Keratinocyte (primary cell): Measurements from ENCODE around the gene FAM3C. TPM values are rescaled to one million over a fixed set of nuclear protein-coding genes. Genes with fewer than 3 reads are reported as not detected.

Experiments used
- DNase-seq: peaks from one replicate; pipeline ENCODE4 v3.0.0-alpha.2; 2011; ENCODE audit warnings: low read depth, missing footprints, low spot score
- FAIRE-seq: peaks from 2 replicates; lab custom pipeline; 2011; peaks lifted over from hg19 to GRCh38; lab: Jason Lieb, UNC
- H2AFZ ChIP-seq: 2 replicates; pipeline ENCODE4 v1.6.0; 2012; ENCODE audit warnings: low read length, control low read depth, inconsistent platforms; ENCODE audit not compliant: control insufficient read depth
- H3K27ac ChIP-seq: 2 replicates; pipeline ENCODE4 v1.5.1; 2011; ENCODE audit warnings: low read length; ENCODE audit not compliant: control insufficient read depth, insufficient read depth
- H3K27me3 ChIP-seq: 3 replicates; pipeline ENCODE4 v1.6.0; 2011; ENCODE audit warnings: low read length; ENCODE audit not compliant: control insufficient read depth, insufficient read depth; ENCODE audit errors: extremely low read depth
- H3K36me3 ChIP-seq, 2 experiments: 2 replicates in 1 of 2; 3 replicates in 1 of 2; pipeline ENCODE4 v1.5.1; 2011; ENCODE audit warnings: low read length in 2 of 2, mild to moderate bottlenecking in 1 of 2; ENCODE audit not compliant: control insufficient read depth in 2 of 2, insufficient read depth in 2 of 2; ENCODE audit errors: extremely low read depth in 1 of 2
- H3K4me1 ChIP-seq: 3 replicates; pipeline ENCODE4 v1.5.1; 2011; ENCODE audit warnings: low read length; ENCODE audit not compliant: control insufficient read depth, insufficient read depth; ENCODE audit errors: extremely low read depth
- H3K4me2 ChIP-seq: 3 replicates; pipeline ENCODE4 v1.6.0; 2011; ENCODE audit warnings: low read depth, low read length; ENCODE audit not compliant: control insufficient read depth, insufficient read depth; ENCODE audit errors: extremely low read depth
- H3K4me3 ChIP-seq, 3 experiments: fragments of 200-600 bp in 1 of 3; sonication (generic) in 1 of 3; 2 replicates in 2 of 3; 3 replicates in 1 of 3; pipeline ENCODE4 v1.5.1; 2011 to 2016; ENCODE audit warnings: low read length in 3 of 3, mild to moderate bottlenecking in 3 of 3, control low read depth in 2 of 3, inconsistent platforms in 1 of 3, low read depth in 1 of 3, mixed read lengths in 1 of 3, mixed run types in 1 of 3, moderate library complexity in 1 of 3; ENCODE audit not compliant: control insufficient read depth in 2 of 3, insufficient read depth in 2 of 3; ENCODE audit errors: extremely low read depth in 1 of 3
- H3K79me2 ChIP-seq: 2 replicates; pipeline ENCODE4 v1.6.0; 2012; ENCODE audit warnings: low read length; ENCODE audit not compliant: control insufficient read depth, insufficient read depth
- H3K9ac ChIP-seq: 3 replicates; pipeline ENCODE4 v1.6.0; 2011; ENCODE audit warnings: low read length; ENCODE audit not compliant: control insufficient read depth, insufficient read depth; ENCODE audit errors: extremely low read depth
- H3K9me1 ChIP-seq: 3 replicates; pipeline ENCODE4 v1.6.0; 2011; ENCODE audit warnings: low read length; ENCODE audit not compliant: control insufficient read depth, insufficient read depth; ENCODE audit errors: extremely low read depth
- H3K9me3 ChIP-seq: 2 replicates; pipeline ENCODE4 v1.5.1; 2012; ENCODE audit warnings: low read depth, low read length; ENCODE audit not compliant: control insufficient read depth
- H4K20me1 ChIP-seq: 3 replicates; pipeline ENCODE4 v1.6.0; 2011; ENCODE audit warnings: low read length; ENCODE audit not compliant: control insufficient read depth, insufficient read depth; ENCODE audit errors: extremely low read depth
- EZH2 ChIP-seq: IDR thresholded peaks from one replicate; pipeline ENCODE4 v1.6.1; 2012; ENCODE audit warnings: inconsistent platforms, mild to moderate bottlenecking, low read length, moderate library complexity
- dilution Hi-C: fragments of 300-500 bp; cut with MboI; formaldehyde crosslinking; loops from one replicate; pipeline ENCODE4 v1.7.0; 2020; ENCODE audit warnings: low sequenced_read_pairs; ENCODE audit not compliant: extremely low pct_ligation_motif_present
- polyA plus RNA-seq, 5 experiments: library from polyadenylated mRNA; depleted of rRNA in 3 of 5; stranded (reverse) in 3 of 5; stranded (forward) in 1 of 5; unstranded in 1 of 5; fragments of >200 nt; gene quantifications; 1 replicate in 1 of 5; 2 replicates in 3 of 5; 3 replicates in 1 of 5; pipeline versions ENCODE4 v1.2.1 to v1.2.3, GENCODE V29; 2011 to 2012; ENCODE audit warnings: missing spikeins in 2 of 5, low read depth in 1 of 5, low replicate concordance in 1 of 5
- TF ChIP-seq, protein P1 (sequence below), 3 experiments: IDR thresholded peaks in 1 of 3; conservative IDR thresholded peaks in 1 of 3; optimal IDR thresholded peaks in 1 of 3; 2 replicates in 2 of 3; 3 replicates in 1 of 3; pipeline versions ENCODE3 to v1.5.1; 2011; ENCODE audit warnings: low read length in 3 of 3, mild to moderate bottlenecking in 3 of 3, moderate library complexity in 2 of 3, control low read depth in 1 of 3, inconsistent platforms in 1 of 3; ENCODE audit not compliant: insufficient read depth in 2 of 3; ENCODE audit errors: extremely low read depth in 1 of 3

Gene FAM3C
- polyA plus RNA-seq, 1 donor (not counting 4 experiments of a cell fraction or from before 2014, with no cell fraction given), result 93.5 TPM

DNA sequence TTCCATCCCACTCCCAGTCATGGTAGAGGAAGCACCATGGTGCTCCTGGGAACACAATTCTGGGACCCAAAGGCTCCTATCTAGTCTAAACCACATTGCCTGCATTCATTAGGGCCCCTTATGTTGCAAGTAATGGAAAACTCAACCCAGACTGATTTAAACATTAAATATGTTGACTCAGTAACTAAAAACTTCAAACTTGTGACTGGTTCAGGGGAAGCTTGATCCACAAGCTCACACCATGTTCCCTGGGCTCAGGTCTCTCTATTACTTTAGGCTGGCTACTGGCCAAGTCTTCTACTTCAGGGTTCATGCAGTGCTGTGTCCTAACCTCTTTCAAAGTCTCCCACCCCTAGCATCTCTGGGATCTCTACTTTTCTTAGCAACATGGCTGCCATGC, 54.2 kb downstream of the FAM3C start:
- no peaks in the 10 kb centered on the region for H3K79me2 ChIP-seq
- no peak overlapping the region for H3K4me2 ChIP-seq
- H3K9ac ChIP-seq, result no peak overlapping the region
- no peak overlapping the region for H3K4me3 ChIP-seq
- H2AFZ ChIP-seq, result no peak overlapping the region
- no peak overlapping the region for H3K27ac ChIP-seq
- TF ChIP-seq EZH2, result no peak
- TF ChIP-seq, protein P1, sequence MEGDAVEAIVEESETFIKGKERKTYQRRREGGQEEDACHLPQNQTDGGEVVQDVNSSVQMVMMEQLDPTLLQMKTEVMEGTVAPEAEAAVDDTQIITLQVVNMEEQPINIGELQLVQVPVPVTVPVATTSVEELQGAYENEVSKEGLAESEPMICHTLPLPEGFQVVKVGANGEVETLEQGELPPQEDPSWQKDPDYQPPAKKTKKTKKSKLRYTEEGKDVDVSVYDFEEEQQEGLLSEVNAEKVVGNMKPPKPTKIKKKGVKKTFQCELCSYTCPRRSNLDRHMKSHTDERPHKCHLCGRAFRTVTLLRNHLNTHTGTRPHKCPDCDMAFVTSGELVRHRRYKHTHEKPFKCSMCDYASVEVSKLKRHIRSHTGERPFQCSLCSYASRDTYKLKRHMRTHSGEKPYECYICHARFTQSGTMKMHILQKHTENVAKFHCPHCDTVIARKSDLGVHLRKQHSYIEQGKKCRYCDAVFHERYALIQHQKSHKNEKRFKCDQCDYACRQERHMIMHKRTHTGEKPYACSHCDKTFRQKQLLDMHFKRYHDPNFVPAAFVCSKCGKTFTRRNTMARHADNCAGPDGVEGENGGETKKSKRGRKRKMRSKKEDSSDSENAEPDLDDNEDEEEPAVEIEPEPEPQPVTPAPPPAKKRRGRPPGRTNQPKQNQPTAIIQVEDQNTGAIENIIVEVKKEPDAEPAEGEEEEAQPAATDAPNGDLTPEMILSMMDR (optimal IDR thresholded peaks at IDR 0.05 in 1 of 3, IDR thresholded peaks at IDR 0.05 in 1 of 3, conservative IDR thresholded peaks at IDR 0.05 in 1 of 3; ENCODE audit: extremely low read depth in 1 of 3, insufficient read depth in 2 of 3, low read length in 3 of 3), result no peak
- dilution Hi-C loops, result no loop called here
- H3K9me3 ChIP-seq, result no peaks in the 10 kb centered on the region
- H3K27me3 ChIP-seq, result no peaks in the 10 kb centered on the region
- no peaks in the 10 kb centered on the region for H4K20me1 ChIP-seq
- H3K4me1 ChIP-seq, result no peaks in the 10 kb centered on the region
- DNase-seq (no peak), FAIRE-seq (no peak)
- no peaks in the 10 kb centered on the region for H3K9me1 ChIP-seq
- peaks cover 0 to 4% of the 10 kb centered on the region in 2 experiments for H3K36me3 ChIP-seq

DNA sequence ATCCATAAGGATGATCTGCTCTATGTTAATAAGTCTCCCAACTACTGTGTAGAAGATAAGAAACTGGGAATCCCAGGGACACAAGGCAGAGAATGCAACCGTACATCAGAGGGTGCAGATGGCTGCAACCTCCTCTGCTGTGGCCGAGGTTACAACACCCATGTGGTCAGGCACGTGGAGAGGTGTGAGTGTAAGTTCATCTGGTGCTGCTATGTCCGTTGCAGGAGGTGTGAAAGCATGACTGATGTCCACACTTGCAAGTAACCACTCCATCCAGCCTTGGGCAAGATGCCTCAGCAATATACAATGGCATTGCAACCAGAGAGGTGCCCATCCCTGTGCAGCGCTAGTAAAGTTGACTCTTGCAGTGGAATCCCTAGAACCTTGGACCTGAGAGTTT, 57.0 kb downstream of the FAM3C start:
- peaks cover 0 to 2% of the 10 kb centered on the region in 2 experiments for H3K36me3 ChIP-seq
- no peak overlapping the region for H3K4me2 ChIP-seq
- no peak for DNase-seq
- no peak for FAIRE-seq
- H3K4me3 ChIP-seq, result no peak overlapping the region
- no peak overlapping the region for H2AFZ ChIP-seq
- H3K27me3 ChIP-seq, result no peaks in the 10 kb centered on the region
- no peak overlapping the region for H3K9ac ChIP-seq
- H3K4me1 ChIP-seq, result no peaks in the 10 kb centered on the region
- H3K79me2 ChIP-seq, result no peaks in the 10 kb centered on the region
- H3K9me3 ChIP-seq, result no peaks in the 10 kb centered on the region
- no peak for TF ChIP-seq EZH2
- TF ChIP-seq, protein P1 (optimal IDR thresholded peaks at IDR 0.05 in 1 of 3, IDR thresholded peaks at IDR 0.05 in 1 of 3, conservative IDR thresholded peaks at IDR 0.05 in 1 of 3; ENCODE audit: extremely low read depth in 1 of 3, insufficient read depth in 2 of 3, low read length in 3 of 3), result no peak
- dilution Hi-C loops, result no loop called here
- no peak overlapping the region for H3K27ac ChIP-seq
- H3K9me1 ChIP-seq, result no peaks in the 10 kb centered on the region
- H4K20me1 ChIP-seq, result no peaks in the 10 kb centered on the region
